NCI-H2196 treated with DMSO at 0.1 percent for 48 hours (cell line): ENCODE results near the gene DDX52.
"Not testable (repeated sequence)": the region's sequence is repeated elsewhere in the genome, so short reads cannot be mapped to it uniquely, and the experiment has no call there.

ENCODE experiments used
- DNase-seq: peaks from one replicate; lab custom pipeline; 2025; ENCODE audit not compliant: unreplicated experiment; lab: John Stamatoyannopoulos, UW

DDX52 gene

GRCh38 chr17:37651849-37652248, 8.6 kb upstream of the DDX52 start:
- DNase-seq = no peak

DNA sequence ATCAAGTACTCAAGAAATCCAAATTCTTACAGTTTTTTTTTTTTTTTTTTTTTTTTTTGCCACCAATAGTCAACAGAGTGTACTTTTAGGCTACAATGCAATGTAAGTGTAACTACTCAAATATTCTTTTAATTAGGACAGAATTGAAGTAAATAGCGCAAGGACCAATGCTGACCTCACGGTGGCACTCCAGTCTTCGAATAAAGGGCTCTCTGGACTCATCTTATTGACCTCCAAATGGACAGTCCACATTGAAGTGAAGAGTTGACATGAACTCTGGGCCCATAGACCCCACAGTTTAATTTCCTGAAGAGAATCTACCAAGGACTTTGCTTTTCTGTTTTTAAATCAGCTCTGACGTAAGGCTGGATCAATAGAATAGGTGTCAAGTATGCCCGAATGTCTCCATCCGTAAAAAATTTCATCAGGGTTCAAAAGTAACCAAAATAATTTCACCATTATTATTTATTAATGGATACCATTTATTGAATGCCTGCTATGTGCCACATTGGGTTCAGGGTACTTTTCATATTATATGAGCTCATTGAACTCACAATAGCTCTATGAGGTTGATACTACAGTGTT, 7.3 kb upstream of the DDX52 start:
- peak; percentile 0 for DNase-seq

DNA sequence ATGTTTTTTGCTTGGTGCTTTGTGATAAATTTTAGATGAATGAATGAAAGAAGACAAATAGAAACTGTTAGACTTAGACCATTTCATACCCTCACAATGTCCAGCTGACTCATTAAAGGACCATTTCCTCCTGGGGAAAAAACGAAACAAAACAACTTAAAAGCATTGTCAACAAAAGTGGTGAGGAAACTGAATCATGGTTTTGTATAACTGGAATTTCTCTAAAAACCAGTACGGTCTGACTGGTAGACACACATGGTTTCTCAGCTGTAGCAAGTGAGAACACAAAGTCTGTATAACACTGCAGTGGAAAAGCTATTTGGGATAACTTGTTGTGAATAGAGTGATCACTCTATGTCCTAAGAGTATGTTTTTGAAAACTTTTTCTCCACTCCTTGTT, 5.3 kb upstream of the DDX52 start:
- DNase-seq = no peak

DNA sequence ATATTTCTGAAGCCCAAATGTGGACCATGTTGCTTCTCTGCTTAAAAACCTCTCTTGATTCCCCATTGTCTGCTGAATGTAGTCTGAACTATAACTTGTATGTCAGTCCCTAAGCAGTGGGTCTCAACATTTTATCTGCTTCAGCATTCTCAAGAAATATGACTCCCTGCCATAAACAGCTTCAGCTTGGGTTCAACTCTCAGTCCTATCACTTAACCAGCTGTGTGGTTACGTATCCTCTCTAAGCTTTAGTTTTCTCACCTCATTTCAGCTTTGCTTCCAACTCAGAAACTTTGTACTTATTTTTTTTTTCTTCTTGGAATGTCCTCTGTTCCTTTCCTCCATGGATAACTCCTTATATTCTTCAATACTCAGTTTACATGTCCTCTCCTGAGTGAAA, 4.6 kb upstream of the DDX52 start:
- DNase-seq = no peak

GRCh38 chr17:37643869-37644268, 623 bp upstream of the DDX52 start:
- DNase-seq = no peak

- DNase-seq = no peak
Observed at GRCh38 chr17:37642681-37643080, 565 bp downstream of the DDX52 start.

DNA sequence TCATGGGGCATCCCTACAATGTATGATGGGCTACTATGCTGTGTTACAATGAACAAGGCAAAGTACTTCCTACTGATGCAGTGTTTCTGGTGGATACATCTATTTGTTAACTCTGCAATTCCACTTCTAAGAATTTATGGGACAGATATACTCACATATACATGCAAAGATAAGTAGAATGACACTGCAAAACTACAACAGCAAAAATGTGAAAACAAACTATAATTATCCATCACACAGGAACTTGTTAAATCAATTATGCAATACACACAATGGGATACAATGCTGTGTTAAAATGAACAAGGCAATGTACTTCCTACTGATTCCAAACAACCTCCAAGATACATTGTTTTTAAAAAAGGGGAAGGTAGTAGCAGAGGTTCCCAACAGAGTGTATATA, 3.2 kb downstream of the DDX52 start:
- DNase-seq = no peak

- DNase-seq = no peak
Observed at GRCh38 chr17:37637956-37638355, 5.3 kb downstream of the DDX52 start.

DNA sequence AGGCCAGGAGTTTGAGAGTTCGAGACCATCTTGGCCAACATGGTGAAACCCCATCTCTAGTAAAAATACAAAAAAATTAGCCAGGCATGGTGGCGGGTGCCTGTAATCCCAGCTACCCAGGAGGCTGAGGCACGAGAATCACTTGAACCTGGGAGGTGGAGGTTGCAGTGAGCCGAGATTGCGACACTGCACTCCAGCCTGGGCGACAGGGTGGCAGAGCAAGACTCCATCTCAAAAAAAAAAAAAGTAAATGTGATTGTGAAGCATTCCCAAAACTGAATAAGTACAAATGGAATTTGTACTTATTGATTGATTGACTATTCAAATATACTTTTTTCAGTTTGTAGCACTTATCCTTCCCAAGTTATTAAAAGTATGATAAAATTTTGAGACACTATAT, 26.8 kb downstream of the DDX52 start:
- DNase-seq = not testable (repeated sequence)

GRCh38 chr17:37614823-37615222, 28.4 kb downstream of the DDX52 start:
- no peak for DNase-seq

DNA sequence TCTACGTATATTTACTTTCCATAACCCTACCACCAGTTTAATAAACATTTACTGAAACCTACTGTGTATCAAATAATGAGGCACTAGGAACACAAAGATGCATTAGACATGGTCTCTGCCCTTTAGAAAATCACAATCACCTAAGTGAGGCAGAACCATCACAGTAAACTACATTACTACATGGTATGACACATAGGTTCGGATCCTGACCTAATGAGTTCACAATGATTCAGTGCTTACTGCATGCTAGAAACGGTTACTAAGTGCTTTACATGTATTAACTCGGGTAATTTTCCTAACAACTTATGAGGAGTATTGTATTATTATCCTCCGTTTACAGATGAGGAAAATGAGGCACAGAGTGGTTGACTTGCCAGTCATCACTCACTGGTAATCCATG, 28.9 kb downstream of the DDX52 start:
- DNase-seq = no peak

- no peak for DNase-seq
Observed at GRCh38 chr17:37610971-37611370, 32.3 kb downstream of the DDX52 start.

- DNase-seq = not testable (repeated sequence)
Observed at GRCh38 chr17:37610041-37610420, 33.2 kb downstream of the DDX52 start.

DNA sequence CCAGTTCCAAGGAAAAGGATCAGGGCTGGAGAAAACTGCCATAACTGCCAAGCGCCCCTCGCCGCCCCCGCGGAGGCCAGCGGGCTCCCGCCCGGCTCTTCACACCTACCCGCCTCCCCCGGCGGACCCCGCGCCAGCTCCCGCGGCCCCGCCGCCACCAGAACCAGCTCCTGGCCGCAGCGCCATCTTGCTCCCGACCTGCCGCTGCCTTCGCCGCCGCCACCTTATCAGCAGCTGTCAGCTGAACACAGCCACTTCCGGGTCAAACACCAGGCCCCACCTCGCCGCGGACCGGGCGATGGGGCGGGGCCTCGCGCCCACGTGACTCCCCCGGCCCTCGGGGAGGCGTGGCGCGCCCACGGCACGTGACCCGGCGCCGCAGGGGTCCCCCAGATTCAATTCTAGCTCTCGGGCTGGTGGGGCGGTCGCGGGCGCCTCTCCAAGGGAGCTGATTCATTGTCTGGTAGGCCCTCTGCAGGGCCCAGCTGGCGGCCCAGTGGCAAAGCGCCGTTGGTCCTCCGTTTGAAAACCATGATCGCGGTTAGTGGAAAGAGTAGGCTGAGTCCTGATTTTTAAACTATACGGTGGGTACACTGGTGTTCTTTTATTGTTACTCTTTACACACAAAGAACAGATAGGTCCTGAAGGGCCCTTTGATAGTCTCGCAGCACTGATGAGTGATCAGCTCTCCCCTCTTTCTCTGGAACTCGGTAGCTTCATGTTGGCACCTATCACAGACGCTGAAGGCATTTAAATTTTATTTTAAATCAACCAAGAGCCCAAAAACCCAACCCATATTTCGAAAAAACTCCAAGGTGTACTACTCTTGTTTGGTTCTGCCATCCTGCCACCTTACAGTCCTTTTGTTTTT, 33.8 kb downstream of the DDX52 start, which contains the start of gene SYNRG:
Gene SYNRG, minus strand, starts transcription at position 249 of the 871 bp plus-strand sequence. Its CDS starts 63 bp downstream, at position 186.
- DNase-seq = peak; percentile 71

DNA sequence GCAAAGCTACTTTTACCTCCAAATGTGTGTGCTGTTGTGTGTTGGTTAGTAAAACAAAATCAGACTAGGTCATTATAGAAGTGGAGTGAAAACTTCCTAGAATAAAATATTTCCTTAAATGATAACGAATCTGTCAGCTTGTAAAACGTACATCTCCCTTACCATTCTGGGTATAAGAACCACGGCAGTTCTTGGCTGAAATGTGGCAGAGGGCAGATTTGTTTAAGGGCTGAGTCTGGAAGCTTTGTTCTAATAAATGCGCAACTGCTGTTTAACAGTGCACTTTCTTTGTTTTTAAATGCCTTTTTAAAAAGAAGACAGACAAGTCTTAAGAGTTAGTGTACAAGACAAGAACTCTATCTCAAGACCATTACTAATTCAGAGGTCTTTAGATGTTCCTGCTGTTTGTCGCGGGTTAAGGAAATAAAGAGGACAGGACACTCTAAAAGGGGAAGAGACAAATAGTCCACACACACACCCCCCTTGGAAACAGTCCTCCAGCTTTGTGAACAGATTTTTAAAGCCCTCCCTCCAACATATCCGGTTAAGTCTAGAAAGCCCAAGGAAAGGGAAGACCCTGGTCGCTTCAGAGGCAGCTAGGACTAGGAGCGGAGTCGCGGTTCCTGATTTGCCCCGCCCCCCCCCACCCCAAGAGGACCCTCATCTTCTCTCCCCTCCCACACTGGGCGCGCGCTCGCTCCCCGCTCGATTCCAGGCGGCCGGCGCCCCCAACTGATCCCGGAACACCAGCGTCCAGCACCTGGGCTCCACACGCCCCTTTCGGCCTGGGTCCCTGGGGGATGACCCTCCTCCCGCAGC, 34.7 kb downstream of the DDX52 start:
- DNase-seq = no peak

GRCh38 chr17:37607637-37608331, 35.5 kb downstream of the DDX52 start:
- DNase-seq = no peak

DNA sequence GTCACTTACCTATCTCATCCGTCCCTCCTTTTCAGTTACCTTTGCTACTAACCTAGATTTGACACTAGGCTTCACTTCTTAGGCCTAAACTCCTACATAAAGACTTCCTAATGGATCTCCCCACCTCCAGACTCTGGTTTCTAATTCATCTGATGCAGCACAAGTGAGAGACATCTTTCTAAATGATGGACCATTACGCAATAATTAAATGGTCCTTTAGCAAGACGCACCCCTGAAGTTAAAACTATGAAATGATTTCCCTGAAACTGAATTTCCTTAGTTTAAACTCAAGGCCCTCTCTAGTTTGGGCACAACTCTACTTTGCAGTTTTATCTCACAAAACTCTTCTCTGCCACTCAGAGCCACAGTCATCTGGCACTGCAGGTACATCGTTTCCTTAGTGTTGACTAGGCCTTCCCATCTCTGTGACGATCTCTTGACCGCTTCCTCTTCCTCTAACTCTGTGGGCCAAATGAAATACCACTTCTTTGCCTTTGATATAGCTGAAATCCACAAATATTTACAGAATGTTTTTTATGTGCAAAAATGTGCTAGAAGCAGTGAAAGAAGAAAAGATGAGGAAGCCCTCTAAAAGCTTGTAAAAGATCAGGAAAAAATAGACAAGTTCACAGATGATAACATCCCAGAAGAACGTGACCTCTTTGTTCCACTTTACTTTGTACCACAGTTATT, 37.3 kb downstream of the DDX52 start:
- DNase-seq = no peak

GRCh38 chr17:37605081-37605480, 38.2 kb downstream of the DDX52 start:
- DNase-seq = no peak

- no peak for DNase-seq
Observed at GRCh38 chr17:37604556-37604955, 38.7 kb downstream of the DDX52 start.

GRCh38 chr17:37598145-37598544, 45.1 kb downstream of the DDX52 start:
- DNase-seq = no peak

- DNase-seq = no peak
Observed at GRCh38 chr17:37592291-37592690, 51.0 kb downstream of the DDX52 start.
